ENCODE measurements around the gene AGBL4.

DNA sequence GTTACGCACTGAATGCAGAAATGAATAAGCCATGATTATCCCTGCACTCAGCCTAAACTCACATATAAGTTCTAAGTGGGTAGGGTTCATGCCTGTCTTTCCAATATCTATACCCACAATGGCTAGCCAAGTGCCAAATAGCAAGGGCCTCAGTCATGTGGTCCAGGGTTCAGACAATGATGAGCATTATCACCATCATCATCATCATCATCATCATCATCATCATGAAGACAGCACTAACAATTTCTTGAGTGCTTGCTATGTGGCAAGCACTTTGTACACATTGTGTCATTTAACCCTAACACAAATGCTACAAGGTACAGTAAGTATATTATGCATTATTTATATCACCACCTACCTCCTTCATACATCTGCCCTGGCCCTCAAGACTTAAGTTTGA lies 500.0 kb downstream of the AGBL4 start:
- TF ChIP-seq, protein P1, sequence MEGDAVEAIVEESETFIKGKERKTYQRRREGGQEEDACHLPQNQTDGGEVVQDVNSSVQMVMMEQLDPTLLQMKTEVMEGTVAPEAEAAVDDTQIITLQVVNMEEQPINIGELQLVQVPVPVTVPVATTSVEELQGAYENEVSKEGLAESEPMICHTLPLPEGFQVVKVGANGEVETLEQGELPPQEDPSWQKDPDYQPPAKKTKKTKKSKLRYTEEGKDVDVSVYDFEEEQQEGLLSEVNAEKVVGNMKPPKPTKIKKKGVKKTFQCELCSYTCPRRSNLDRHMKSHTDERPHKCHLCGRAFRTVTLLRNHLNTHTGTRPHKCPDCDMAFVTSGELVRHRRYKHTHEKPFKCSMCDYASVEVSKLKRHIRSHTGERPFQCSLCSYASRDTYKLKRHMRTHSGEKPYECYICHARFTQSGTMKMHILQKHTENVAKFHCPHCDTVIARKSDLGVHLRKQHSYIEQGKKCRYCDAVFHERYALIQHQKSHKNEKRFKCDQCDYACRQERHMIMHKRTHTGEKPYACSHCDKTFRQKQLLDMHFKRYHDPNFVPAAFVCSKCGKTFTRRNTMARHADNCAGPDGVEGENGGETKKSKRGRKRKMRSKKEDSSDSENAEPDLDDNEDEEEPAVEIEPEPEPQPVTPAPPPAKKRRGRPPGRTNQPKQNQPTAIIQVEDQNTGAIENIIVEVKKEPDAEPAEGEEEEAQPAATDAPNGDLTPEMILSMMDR (conservative IDR thresholded peaks at IDR 0.05; ENCODE audit: low read depth, low read length), result no peak
- no peak for TF ChIP-seq POLR2A (IDR thresholded peaks at IDR 0.05; ENCODE audit: low read depth, low read length)
- TF ChIP-seq NFE2L2 (IDR thresholded peaks at IDR 0.05; ENCODE audit: low read depth, low read length), result no peak
- no peak for TF ChIP-seq RFX5 (IDR thresholded peaks at IDR 0.05; ENCODE audit: low read depth, low read length)
